Measurements from ENCODE around the gene BPIFB2.

The BPIFB2 gene

DNA sequence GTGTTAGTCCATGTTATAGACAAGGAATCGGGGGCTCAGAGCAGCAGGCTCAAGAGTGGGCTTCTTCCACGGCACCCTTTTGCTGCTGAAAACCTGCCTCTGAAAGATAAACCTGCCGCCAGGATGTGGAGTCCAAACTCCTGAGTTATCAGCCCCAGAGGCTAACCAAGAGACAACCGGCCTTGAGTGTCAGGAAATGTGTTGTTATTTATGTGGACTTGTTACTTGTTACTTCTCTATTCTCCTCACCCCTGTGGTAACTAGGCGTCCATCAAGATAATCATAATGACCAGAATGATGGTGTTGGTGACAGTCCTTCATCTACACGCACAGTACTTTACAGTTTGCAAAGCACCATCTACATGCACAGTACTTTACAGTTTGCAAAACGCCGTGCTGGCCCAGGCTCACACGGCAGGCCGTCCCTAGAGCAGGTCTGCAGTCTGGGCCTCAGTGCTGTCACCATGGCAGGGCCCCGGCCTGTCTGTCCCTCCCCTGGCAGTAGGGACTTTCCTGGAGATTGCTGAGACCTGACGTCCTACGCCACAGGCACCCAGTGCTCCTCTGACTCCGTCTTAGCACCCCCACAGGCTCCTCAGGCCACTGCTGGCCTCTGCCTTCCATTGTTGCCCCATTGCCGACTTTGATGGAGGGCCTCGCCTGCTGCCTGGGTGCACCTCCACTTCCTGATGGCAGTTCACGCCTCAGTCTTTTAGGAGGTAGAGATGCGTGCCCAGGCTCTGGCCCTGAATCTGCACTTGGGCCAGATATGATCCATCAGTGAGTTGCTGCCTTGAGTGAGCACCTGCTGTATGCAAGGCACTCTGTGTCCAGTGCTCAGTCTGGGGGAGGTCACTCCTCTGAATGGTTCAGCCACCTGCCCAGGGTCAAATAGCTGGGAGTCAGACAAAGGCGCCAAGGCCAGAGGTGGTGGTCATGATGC is 62.9 kb downstream of the BPIFB2 start:
- DNase-seq (ENCODE audit: low read depth), result no peak

GRCh38 chr20:33071198-33071597 is 63.7 kb downstream of the BPIFB2 start:
- DNase-seq (ENCODE audit: low read depth), result no peak

GRCh38 chr20:33072362-33072761 is 64.9 kb downstream of the BPIFB2 start:
- no peak for DNase-seq (ENCODE audit: low read depth)

DNA sequence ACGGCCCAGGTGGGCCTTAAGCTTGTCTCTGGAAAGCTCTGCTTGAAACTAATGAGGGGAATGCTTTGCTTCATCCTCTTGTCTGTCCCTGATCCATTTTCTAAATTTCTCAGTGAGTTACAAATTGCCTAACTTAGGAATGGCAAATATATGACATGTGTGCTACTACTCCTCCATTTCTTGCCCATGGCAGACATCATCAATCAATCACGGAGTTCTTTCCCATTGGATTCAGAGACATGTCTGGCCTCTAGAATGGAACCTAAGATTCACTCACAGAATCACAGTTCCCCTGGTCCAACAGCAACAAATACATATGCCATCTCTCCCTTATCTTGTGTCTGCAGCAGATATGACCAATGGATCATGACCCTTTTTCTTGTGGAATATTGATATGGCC is 65.3 kb downstream of the BPIFB2 start:
- no peak for DNase-seq (ENCODE audit: low read depth)

All from activated T-cell treated with anti-CD3 and anti-CD28 coated beads for 24 hours (primary cell).